Pons (tissue), 1 donor: Measurements from ENCODE around the gene MTG1.
"Not testable (repeated sequence)": the region's sequence is repeated elsewhere in the genome, so short reads cannot be mapped to it uniquely, and the experiment has no call there.

Source experiments
- DNase-seq: peaks from one replicate; pipeline ENCODE4 v3.0.0-alpha.2; 2016; ENCODE audit warnings: low spot score

MTG1 gene

GRCh38 chr10:133400624-133401424 is 6.9 kb downstream of the MTG1 start:
- DNase-seq, result no peak

- no peak for DNase-seq
Measured at GRCh38 chr10:133401500-133401899, 7.5 kb downstream of the MTG1 start.

GRCh38 chr10:133401981-133402725 is 8.2 kb downstream of the MTG1 start:
- DNase-seq, result no peak

GRCh38 chr10:133403359-133403758 is 9.4 kb downstream of the MTG1 start:
- DNase-seq, result no peak

- no peak for DNase-seq
Measured at GRCh38 chr10:133403784-133404183, 9.8 kb downstream of the MTG1 start.

- no peak for DNase-seq
Measured at GRCh38 chr10:133405272-133405671, 11.3 kb downstream of the MTG1 start.

- DNase-seq, result no peak
Measured at GRCh38 chr10:133405844-133406527, 12.0 kb downstream of the MTG1 start.

GRCh38 chr10:133411523-133412380 is 17.8 kb downstream of the MTG1 start:
- no peak for DNase-seq

GRCh38 chr10:133412381-133412711 is 18.4 kb downstream of the MTG1 start:
- DNase-seq, result no peak

GRCh38 chr10:133414401-133414800 is 20.4 kb downstream of the MTG1 start:
- DNase-seq, result not testable (repeated sequence)

- DNase-seq, result no peak
Measured at GRCh38 chr10:133415752-133416151, 21.8 kb downstream of the MTG1 start.

GRCh38 chr10:133418289-133418993 is 24.5 kb downstream of the MTG1 start:
- no peak for DNase-seq

GRCh38 chr10:133419211-133419950 is 25.4 kb downstream of the MTG1 start:
- DNase-seq, result no peak

GRCh38 chr10:133420028-133420427 is 26.1 kb downstream of the MTG1 start:
- DNase-seq, result no peak

- no peak for DNase-seq
Measured at GRCh38 chr10:133420579-133420978, 26.6 kb downstream of the MTG1 start.

GRCh38 chr10:133421336-133422222 is 27.6 kb downstream of the MTG1 start:
- no peak for DNase-seq

GRCh38 chr10:133422223-133422806 is 28.4 kb downstream of the MTG1 start:
- no peak for DNase-seq

- DNase-seq, result no peak
Measured at GRCh38 chr10:133422807-133423771, 29.1 kb downstream of the MTG1 start.
